K562 (cell line): ENCODE data around the gene NUBP2. TPM values are rescaled to one million over a fixed set of nuclear protein-coding genes. Genes with fewer than 3 reads are reported as not detected.
A peak's percentile ranks its signal among the peaks of the same experiment; 100 is the strongest.

Experiments used
- CBX3 ChIP-seq, 2 experiments: IDR thresholded peaks; 1 replicate in 1 of 2; 2 replicates in 1 of 2; pipeline ENCODE4 v1.6.1; 2012; ENCODE audit warnings: inconsistent platforms in 2 of 2, low read length in 2 of 2, borderline replicate concordance in 1 of 2, control low read depth in 1 of 2
- E2F8 ChIP-seq: fragments of 450-650 bp; IDR thresholded peaks from 2 replicates; pipeline ENCODE4 v1.7.1; 2018; ENCODE audit warnings: mild to moderate bottlenecking, low read depth; ENCODE audit not compliant: partially characterized antibody
- EGR1 ChIP-seq: fragments of 450-650 bp; conservative IDR thresholded peaks from 2 replicates; pipeline ENCODE4 v1.6.1; 2017; ENCODE audit warnings: mild to moderate bottlenecking
- KLF1 ChIP-seq: fragments of 450-650 bp; IDR thresholded peaks from 2 replicates; pipeline ENCODE4 v1.6.1; 2016; ENCODE audit warnings: missing genetic modification characterization, missing compliant biosample characterization
- POLR2AphosphoS5 ChIP-seq: IDR thresholded peaks from 2 replicates; pipeline ENCODE4 v1.6.1; 2011; ENCODE audit warnings: mild to moderate bottlenecking, low read depth, low read length, moderate library complexity; ENCODE audit not compliant: control insufficient read depth, insufficient read depth
- PTBP1 ChIP-seq: fragments of 200-400 bp; formaldehyde crosslinking; IDR thresholded peaks from 2 replicates; pipeline ENCODE4 v1.6.1; 2017; ENCODE audit warnings: low read depth, low read length
- RBM15 ChIP-seq: fragments of 200-400 bp; formaldehyde crosslinking; IDR thresholded peaks from 2 replicates; pipeline ENCODE4 v1.6.1; 2018; ENCODE audit warnings: mild to moderate bottlenecking, low read length, moderate library complexity; ENCODE audit not compliant: insufficient read depth
- SAFB ChIP-seq: fragments of 200-400 bp; formaldehyde crosslinking; IDR thresholded peaks from 2 replicates; pipeline ENCODE4 v1.6.1; 2017; ENCODE audit warnings: low read depth, low read length, borderline replicate concordance
- SMAD1 ChIP-seq: fragments of 150-350 bp; IDR thresholded peaks from 2 replicates; pipeline ENCODE4 v1.6.1; 2014; ENCODE audit warnings: low read length, low read depth; ENCODE audit not compliant: partially characterized antibody
- SMAD4 ChIP-seq: fragments of 250-450 bp; sonication (Bioruptor Pico); conservative IDR thresholded peaks from 2 replicates; pipeline ENCODE4 v1.8.0; 2021; ENCODE audit warnings: inconsistent platforms, mild to moderate bottlenecking, moderate library complexity
- SPI1 ChIP-seq: IDR thresholded peaks from 2 replicates; pipeline ENCODE4 v1.6.1; 2011; ENCODE audit warnings: low read depth, low read length, control low read depth, borderline replicate concordance
- SRF ChIP-seq, 2 experiments: fragments of 250-450, 450-650 bp in 1 of 2; sonication (Bioruptor Pico) in 1 of 2; sonication (generic) in 1 of 2; formaldehyde crosslinking; IDR thresholded peaks; 2 replicates each; pipeline versions ENCODE4 v1.5.0 to v1.5.1; 2020 to 2022; ENCODE audit warnings: mild to moderate bottlenecking in 1 of 2, missing genetic modification reagents in 1 of 2
- ZFX ChIP-seq: sonication (generic); formaldehyde crosslinking; IDR thresholded peaks from 2 replicates; pipeline ENCODE4 v1.8.0; 2022; ENCODE audit warnings: mild to moderate bottlenecking, missing genetic modification reagents, moderate library complexity
- ZKSCAN1 ChIP-seq: fragments of 150-350 bp; IDR thresholded peaks from 2 replicates; pipeline ENCODE4 v1.6.1; 2016; ENCODE audit warnings: low read depth, low read length
- ZMIZ1 ChIP-seq, 2 experiments: fragments of 150-350 bp in 1 of 2; IDR thresholded peaks; 2 replicates each; pipeline ENCODE4 v1.6.1; 2012 to 2016; ENCODE audit warnings: low read depth in 2 of 2, low read length in 2 of 2, mild to moderate bottlenecking in 1 of 2, moderate library complexity in 1 of 2
- ZNF23 ChIP-seq: fragments of 250-450 bp; sonication (Bioruptor Pico); IDR thresholded peaks from 2 replicates; pipeline ENCODE4 v1.4.0; 2020; ENCODE audit warnings: mild to moderate bottlenecking
- ZNF639 ChIP-seq, 2 experiments: fragments of 200-800 bp in 1 of 2; sonication (Bioruptor generic) in 1 of 2; sonication (generic) in 1 of 2; formaldehyde crosslinking in 1 of 2; IDR thresholded peaks in 1 of 2; conservative IDR thresholded peaks in 1 of 2; 2 replicates each; pipeline versions ENCODE4 v1.5.0 to v1.6.1; 2016 to 2020; ENCODE audit warnings: missing compliant biosample characterization in 1 of 2, missing genetic modification characterization in 1 of 2, missing genetic modification reagents in 1 of 2
- polyA plus RNA-seq, 8 experiments: library from polyadenylated mRNA; depleted of rRNA in 4 of 8; stranded (reverse) in 5 of 8; unstranded in 3 of 8; fragments of >200 nt; fragmentation: Nextera tagmentation in 2 of 8; fragmentation: Illumina TruSeq in 1 of 8; extraction: Ambion mirVana in 2 of 8; extraction: Trizol in 1 of 8; gene quantifications; 2 replicates each; pipeline versions ENCODE4 v1.2.1 to v1.2.3, GENCODE V29; 2011 to 2014; ENCODE audit warnings: inconsistent platforms in 1 of 8, missing spikeins in 1 of 8
- total RNA-seq, 7 experiments: library from RNA; depleted of rRNA in 6 of 7; stranded (reverse); fragments of >200 nt in 6 of 7; fragmentation: Illumina TruSeq in 2 of 7; extraction: Trizol in 2 of 7; gene quantifications; 2 replicates each; pipeline versions ENCODE4 v1.2.1 to v1.2.3, GENCODE V29; 2011 to 2021; ENCODE audit warnings: low replicate concordance in 1 of 7

NUBP2 gene
- total and polyA plus RNA-seq, 9 of the 15 experiments (the other 6 are each of a cell fraction or from before 2014, with no cell fraction given): 1.8 to 115 (median 24.0) TPM

GRCh38 chr16:1782408-1783264 is at the start of gene NUBP2, which contains the start of gene SPSB3 (continued):
- TF ChIP-seq POLR2AphosphoS5: peak; percentile 52; the same call in 1 of the 2 replicates
- TF ChIP-seq ZMIZ1 (IDR thresholded peaks at IDR 0.05; ENCODE audit: low read depth in 2 of 2, low read length in 2 of 2): 0 out of 4 replicates have a peak, but pooled peaks of 1 of the 2 experiments have one; percentile 39
- peak; percentile 60; the same call in 1 of the 2 replicates for TF ChIP-seq KLF1
- peak; percentile 90 for TF ChIP-seq E2F8
- peak; percentile 75 for TF ChIP-seq SMAD4
- TF ChIP-seq ZNF639 (CRISPR knock-in tag; conservative IDR thresholded peaks at IDR 0.05 in 1 of 2, IDR thresholded peaks at IDR 0.05 in 1 of 2): peak in 1 of 2 experiments; percentile 97; a peak in 2 of 4 replicates
- no peak for TF ChIP-seq RBM15
- peak in 1 of 2 experiments; percentile 6; a peak in 1 of 4 replicates for TF ChIP-seq SRF (CRISPR knock-in tag; IDR thresholded peaks at IDR 0.05)
- no peak for TF ChIP-seq PTBP1
- peak; percentile 67 for TF ChIP-seq ZFX (CRISPR knock-in tag)
- TF ChIP-seq SAFB: peak; percentile 51; the same call in 1 of the 2 replicates
- TF ChIP-seq ZKSCAN1: 0 out of 2 replicates have a peak, but pooled peaks have one; percentile 19
- TF ChIP-seq ZNF23: no peak
- no peak for TF ChIP-seq SPI1
- TF ChIP-seq CBX3 (IDR thresholded peaks at IDR 0.05; ENCODE audit: borderline replicate concordance in 1 of 2, low read length in 2 of 2): no peak
- peak; percentile 64 for TF ChIP-seq EGR1
- TF ChIP-seq SMAD1: no peak
